Tibial artery (tissue), 4 donors: ENCODE data around the gene ABLIM2.

ENCODE experiments used
- DNase-seq, 2 donors: peaks; one replicate each; pipeline ENCODE4 v3.0.0-alpha.2; 2019
- H3K27ac ChIP-seq, 2 donors: fragments of 200-600 bp; sonication (generic) in 1 of 2; 1 replicate in 1 of 2; 2 replicates in 1 of 2; pipeline ENCODE4 v1.5.1; 2018 to 2019; ENCODE audit warnings: mild to moderate bottlenecking in 1 of 2
- H3K27me3 ChIP-seq, 2 donors: fragments of 200-600 bp; sonication (generic) in 1 of 2; one replicate each; pipeline versions ENCODE4 v1.5.1 to v1.6.0; 2016 to 2019
- H3K36me3 ChIP-seq, 3 donors: fragments of 200-600 bp; sonication (generic) in 2 of 3; one replicate each; pipeline ENCODE4 v1.5.1; 2016 to 2019; ENCODE audit warnings: mild to moderate bottlenecking in 2 of 3
- H3K4me1 ChIP-seq, 4 donors: fragments of 200-600 bp; sonication (generic) in 2 of 4; 1 replicate in 3 of 4; 2 replicates in 1 of 4; pipeline ENCODE4 v1.5.1; 2016 to 2019
- H3K4me3 ChIP-seq, 2 donors: fragments of 200-600 bp; sonication (generic) in 1 of 2; 1 replicate in 1 of 2; 2 replicates in 1 of 2; pipeline ENCODE4 v1.5.1; 2018 to 2019; ENCODE audit warnings: mild to moderate bottlenecking in 2 of 2
- H3K9me3 ChIP-seq, 3 donors: fragments of 200-600 bp; sonication (generic) in 1 of 3; one replicate each; pipeline ENCODE4 v1.5.1; 2016 to 2019
- CTCF ChIP-seq, 2 experiments: fragments of 200-600 bp in 1 of 2; fragments of 450-650 bp in 1 of 2; IDR thresholded peaks; one replicate each; pipeline ENCODE4 v1.5.1; 2017 to 2019; ENCODE audit warnings: antibody characterized with exemption in 2 of 2, mild to moderate bottlenecking in 1 of 2, moderate library complexity in 1 of 2
- intact Hi-C: fragments of 100-400 bp; cut with DNase I; formaldehyde crosslinking; loops from one replicate; pipeline ENCODE4 v1.15.0; 2023; ENCODE audit warnings: low total_unique reads

Gene ABLIM2

GRCh38 chr4:7952615-7953014 lies 206.0 kb downstream of the ABLIM2 start:
- no peak overlapping the region for H3K27ac ChIP-seq
- H3K9me3 ChIP-seq, result no peaks in the 10 kb centered on the region
- H3K27me3 ChIP-seq, result no peaks in the 10 kb centered on the region
- intact Hi-C loops, result no loop called here
- no peaks in the 10 kb centered on the region for H3K36me3 ChIP-seq
- no peak for DNase-seq
- H3K4me3 ChIP-seq, result no peak overlapping the region
- no peak for TF ChIP-seq CTCF (IDR thresholded peaks at IDR 0.05)
- peaks cover 0 to 5% (median 0%) of the 10 kb centered on the region in 4 donors for H3K4me1 ChIP-seq

- Histone ChIP-seq H3K27ac (no peak overlapping the region), H3K4me1 (no peaks in the 10 kb centered on the region), H3K27me3 (no peaks in the 10 kb centered on the region), H3K36me3 (no peaks in the 10 kb centered on the region), H3K9me3 (no peaks in the 10 kb centered on the region), H3K4me3 (no peak overlapping the region)
- no peak for DNase-seq
- intact Hi-C loops, result no loop called here
- no peak for TF ChIP-seq CTCF (IDR thresholded peaks at IDR 0.05)
Observed at GRCh38 chr4:7950301-7951092, 208.1 kb downstream of the ABLIM2 start.

GRCh38 chr4:7949759-7950158 lies 208.9 kb downstream of the ABLIM2 start:
- Histone ChIP-seq H3K4me3 (no peak overlapping the region), H3K9me3 (no peaks in the 10 kb centered on the region), H3K27me3 (no peaks in the 10 kb centered on the region), H3K36me3 (no peaks in the 10 kb centered on the region), H3K4me1 (no peaks in the 10 kb centered on the region), H3K27ac (no peak overlapping the region)
- no peak for DNase-seq
- intact Hi-C loops, result no loop called here
- TF ChIP-seq CTCF (IDR thresholded peaks at IDR 0.05), result no peak

GRCh38 chr4:7947927-7948326 lies 210.7 kb downstream of the ABLIM2 start:
- Histone ChIP-seq H3K4me1 (no peaks in the 10 kb centered on the region), H3K27ac (no peak overlapping the region), H3K36me3 (no peaks in the 10 kb centered on the region), H3K27me3 (no peaks in the 10 kb centered on the region), H3K4me3 (no peak overlapping the region), H3K9me3 (no peaks in the 10 kb centered on the region)
- intact Hi-C loops, result no loop called here
- no peak for TF ChIP-seq CTCF (IDR thresholded peaks at IDR 0.05)
- DNase-seq, result no peak

- DNase-seq, result no peak
- Histone ChIP-seq H3K27ac (no peak overlapping the region), H3K27me3 (no peaks in the 10 kb centered on the region), H3K4me1 (peaks cover 0 to 6% (median 0%) of the 10 kb centered on the region in 4 donors), H3K9me3 (no peaks in the 10 kb centered on the region), H3K4me3 (no peak overlapping the region), H3K36me3 (no peaks in the 10 kb centered on the region)
- no peak for TF ChIP-seq CTCF (IDR thresholded peaks at IDR 0.05)
- intact Hi-C loops, result no loop called here
Observed at GRCh38 chr4:7945709-7946380, 212.8 kb downstream of the ABLIM2 start.
